ENCODE results near the gene NOX1. TPM values are rescaled to one million over a fixed set of nuclear protein-coding genes. Genes with fewer than 3 reads are reported as not detected.

The NOX1 gene
- total RNA-seq (2022; extraction: Qiagen RNA extraction; ENCODE audit: low read depth) = 0.10 to 0.17 TPM (median 0.11 TPM) in 3 of 5 replicates, not detected in the others

GRCh38 chrX:100874325-100874724 is at the start of gene NOX1:
NOX1 (minus strand) TSS chrX:100874359; CDS start chrX:100874139, 220 bp downstream.

GRCh38 chrX:100819837-100820666 is 54.1 kb downstream of the NOX1 start, which contains the start of gene CSTF2:
CSTF2 (plus strand) TSS chrX:100820391; CDS start chrX:100820417, 26 bp downstream.

Other genes starting within 250 kb of the NOX1 start
- gene TSPAN6, start 237.6 kb downstream of the NOX1 start, total RNA-seq (2022; extraction: Qiagen RNA extraction; ENCODE audit: low read depth) = 37.4 to 44.9 TPM (median 40.8 TPM) in 5 replicates
- 2.4 to 3.4 TPM (median 3.0 TPM) in 5 replicates for gene SRPX2, start 230.2 kb downstream of the NOX1 start, total RNA-seq (2022; extraction: Qiagen RNA extraction; ENCODE audit: low read depth)
- gene SYTL4, start 142.2 kb downstream of the NOX1 start, total RNA-seq (2022; extraction: Qiagen RNA extraction; ENCODE audit: low read depth) = 1.1 to 3.2 TPM (median 2.3 TPM) in 5 replicates
- 32.9 to 35.6 TPM (median 34.1 TPM) in 5 replicates for gene CSTF2, start 54.0 kb downstream of the NOX1 start, total RNA-seq (2022; extraction: Qiagen RNA extraction; ENCODE audit: low read depth)
- gene XKRX, start 54.6 kb upstream of the NOX1 start, total RNA-seq (2022; extraction: Qiagen RNA extraction; ENCODE audit: low read depth) = 0.17 to 0.29 TPM (median 0.25 TPM) in 5 replicates
- 0.07 to 0.29 TPM (median 0.15 TPM) in 3 of 5 replicates, not detected in the others for gene ARL13A, start 95.3 kb upstream of the NOX1 start, total RNA-seq (2022; extraction: Qiagen RNA extraction; ENCODE audit: low read depth)
- gene TRMT2B, start 177.8 kb upstream of the NOX1 start, total RNA-seq (2022; extraction: Qiagen RNA extraction; ENCODE audit: low read depth) = 13.8 to 17.9 TPM (median 16.5 TPM) in 5 replicates
- gene TMEM35A, start 204.5 kb upstream of the NOX1 start, total RNA-seq (2022; extraction: Qiagen RNA extraction; ENCODE audit: low read depth) = not detected in 5 replicates
- 8.9 to 14.7 TPM (median 13.2 TPM) in 5 replicates for gene CENPI, start 223.8 kb upstream of the NOX1 start, total RNA-seq (2022; extraction: Qiagen RNA extraction; ENCODE audit: low read depth)